Left forelimb (tissue), 1 donor: ENCODE results near the gene HSPA1B.
"Not testable (repeated sequence)": the region's sequence is repeated elsewhere in the genome, so short reads cannot be mapped to it uniquely, and the experiment has no call there.

Source experiments
- DNase-seq: peaks from one replicate; pipeline ENCODE4 v3.0.0-alpha.2; 2018; ENCODE audit warnings: low spot score

The HSPA1B gene

DNA sequence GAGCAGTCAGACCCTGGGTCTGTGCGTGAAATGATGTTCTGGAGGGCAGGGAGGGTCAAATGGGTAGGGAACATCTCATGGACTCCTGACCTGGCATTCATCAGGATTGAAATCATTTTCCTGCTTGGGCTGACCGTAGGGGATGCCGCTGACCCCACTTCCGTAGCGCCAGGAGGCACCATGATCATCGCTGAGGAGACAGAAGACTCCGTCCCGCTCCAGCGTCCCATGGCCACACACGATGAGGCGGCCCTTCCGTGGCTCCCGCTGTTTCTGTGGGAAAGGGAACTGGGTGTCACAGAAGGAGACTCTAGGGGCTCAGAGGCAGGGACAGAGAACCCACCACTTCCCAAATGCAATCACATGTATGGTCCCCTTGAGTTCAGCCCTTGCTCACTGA lies 32.8 kb downstream of the HSPA1B start:
- no peak for DNase-seq

DNA sequence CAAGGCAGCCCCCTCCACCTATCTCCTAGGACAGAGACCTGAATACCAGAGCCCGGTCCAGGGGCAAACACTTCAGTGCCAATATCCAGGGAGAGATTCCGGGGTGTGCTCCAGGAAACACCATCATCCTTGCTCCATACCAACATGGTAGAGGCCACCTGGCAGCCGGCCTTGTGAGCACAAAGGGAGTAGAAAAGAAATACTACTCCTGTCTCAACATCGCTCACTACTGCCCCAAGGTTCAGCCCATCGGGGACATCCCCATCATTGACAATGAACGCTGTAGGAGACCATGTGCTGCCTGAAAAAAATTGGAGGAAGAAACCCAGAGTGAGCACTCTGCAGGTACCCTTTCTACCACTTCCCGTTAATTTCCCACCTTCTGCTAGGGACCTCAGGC lies 33.6 kb downstream of the HSPA1B start:
- no peak for DNase-seq

DNA sequence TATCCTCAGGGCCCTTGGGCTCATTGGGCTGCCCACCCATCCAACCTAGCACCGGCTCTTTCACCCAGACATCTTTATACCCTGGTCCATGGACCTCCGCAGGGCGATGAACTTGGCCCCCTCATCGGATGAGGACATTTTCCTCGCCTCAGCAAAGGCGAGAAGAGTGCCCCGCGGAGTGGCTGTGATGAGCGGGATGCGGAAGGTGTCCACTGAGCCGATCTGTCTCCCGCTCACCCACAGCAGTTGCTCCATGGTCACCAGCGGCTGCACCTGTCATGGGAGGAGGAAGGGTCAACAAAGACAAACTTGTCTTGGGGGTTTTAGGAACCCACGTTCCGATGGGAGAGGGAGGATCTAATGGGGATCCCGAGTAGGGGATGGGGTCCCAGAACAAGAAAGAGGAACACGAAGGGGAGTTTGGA lies 34.4 kb downstream of the HSPA1B start:
- DNase-seq: no peak

DNA sequence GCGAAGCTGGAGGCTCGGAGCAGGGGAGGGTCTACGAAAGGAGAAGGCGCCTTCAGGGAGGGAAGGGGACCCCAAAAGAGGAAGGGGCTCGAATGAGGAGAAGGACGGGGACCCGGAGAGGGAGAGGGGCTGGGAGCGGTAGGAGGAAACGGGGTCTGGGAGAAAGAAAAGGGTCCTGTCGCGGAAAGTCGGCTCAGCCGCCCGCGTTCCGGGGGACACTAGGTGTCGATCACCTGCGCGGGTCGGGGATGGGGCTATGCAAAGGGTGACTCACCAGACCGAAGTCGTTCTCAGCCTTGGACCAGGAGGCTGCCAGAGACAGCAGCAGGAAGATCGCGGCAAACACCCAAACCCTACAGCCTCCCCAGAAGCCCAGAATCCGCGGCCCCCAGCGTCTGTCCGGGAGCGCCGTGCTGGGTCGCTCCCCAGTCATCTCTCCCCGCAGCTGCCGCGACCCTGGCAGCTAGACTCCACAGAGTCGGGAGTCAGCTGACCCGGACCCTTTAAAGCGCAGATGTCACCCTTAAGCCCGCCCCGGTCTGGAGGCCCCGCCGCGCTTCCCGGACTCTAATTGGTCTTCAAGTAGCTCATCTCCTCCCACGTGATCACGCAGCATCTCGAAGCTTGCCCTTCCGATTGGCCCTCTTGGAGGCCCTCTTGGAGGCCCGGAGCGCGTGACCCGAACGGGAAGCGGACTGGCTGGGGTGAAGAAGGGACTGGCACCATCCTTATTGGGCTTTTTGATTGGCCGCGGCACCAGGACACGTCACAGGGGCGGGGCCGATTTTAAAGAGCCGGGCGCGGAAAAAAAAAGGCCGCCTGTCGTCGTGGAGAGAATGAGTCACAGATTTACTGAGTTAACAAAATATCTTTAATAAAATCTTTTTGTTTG lies 35.1 kb downstream of the HSPA1B start, which contains the start of gene NEU1:
Gene NEU1, minus strand, starts transcription at position 478 of the 892 bp plus-strand sequence. Its CDS starts 45 bp downstream, at position 433.
- peak; percentile 97 for DNase-seq

DNA sequence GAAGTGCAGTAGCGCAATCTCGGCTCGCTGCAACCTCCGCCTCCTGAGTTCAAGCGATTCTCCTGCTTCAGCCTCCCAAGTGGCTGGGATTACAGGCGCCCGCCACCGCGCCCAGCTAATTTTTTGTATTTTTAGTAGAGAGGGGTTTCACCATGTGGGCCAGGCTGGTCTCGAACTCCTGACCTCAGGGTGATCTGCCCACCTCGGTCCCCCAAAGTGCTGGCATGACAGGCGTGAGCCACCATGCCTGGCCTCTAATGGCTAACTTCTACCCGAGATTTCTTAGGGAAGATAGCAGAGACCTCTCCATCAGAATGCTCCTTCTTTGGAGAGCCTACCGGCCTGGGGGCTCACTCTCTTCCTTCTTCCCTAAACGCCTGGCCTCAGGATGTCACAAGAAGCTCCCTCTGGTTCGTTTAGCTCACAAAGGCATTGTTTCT lies 36.6 kb downstream of the HSPA1B start:
- DNase-seq: not testable (repeated sequence)

DNA sequence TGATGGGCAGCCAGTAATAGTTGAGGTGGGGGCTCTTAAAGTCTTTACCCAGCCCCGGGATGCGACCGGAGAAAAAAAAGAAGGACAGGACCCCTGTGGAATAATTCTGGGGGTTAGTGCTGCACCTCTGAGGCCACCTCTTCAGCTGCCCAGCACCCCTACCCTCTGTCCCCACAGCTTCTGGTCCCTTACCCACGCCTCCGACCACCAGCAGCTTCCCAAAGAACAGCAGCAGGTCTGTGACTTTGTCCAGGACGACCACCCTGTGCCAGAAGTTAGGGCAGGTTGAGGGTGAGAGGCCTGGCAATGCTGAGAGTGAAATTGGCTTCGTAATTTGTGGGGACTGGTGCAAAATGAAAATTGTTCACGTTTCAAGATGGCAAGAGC lies 37.3 kb downstream of the HSPA1B start:
- DNase-seq: no peak

DNA sequence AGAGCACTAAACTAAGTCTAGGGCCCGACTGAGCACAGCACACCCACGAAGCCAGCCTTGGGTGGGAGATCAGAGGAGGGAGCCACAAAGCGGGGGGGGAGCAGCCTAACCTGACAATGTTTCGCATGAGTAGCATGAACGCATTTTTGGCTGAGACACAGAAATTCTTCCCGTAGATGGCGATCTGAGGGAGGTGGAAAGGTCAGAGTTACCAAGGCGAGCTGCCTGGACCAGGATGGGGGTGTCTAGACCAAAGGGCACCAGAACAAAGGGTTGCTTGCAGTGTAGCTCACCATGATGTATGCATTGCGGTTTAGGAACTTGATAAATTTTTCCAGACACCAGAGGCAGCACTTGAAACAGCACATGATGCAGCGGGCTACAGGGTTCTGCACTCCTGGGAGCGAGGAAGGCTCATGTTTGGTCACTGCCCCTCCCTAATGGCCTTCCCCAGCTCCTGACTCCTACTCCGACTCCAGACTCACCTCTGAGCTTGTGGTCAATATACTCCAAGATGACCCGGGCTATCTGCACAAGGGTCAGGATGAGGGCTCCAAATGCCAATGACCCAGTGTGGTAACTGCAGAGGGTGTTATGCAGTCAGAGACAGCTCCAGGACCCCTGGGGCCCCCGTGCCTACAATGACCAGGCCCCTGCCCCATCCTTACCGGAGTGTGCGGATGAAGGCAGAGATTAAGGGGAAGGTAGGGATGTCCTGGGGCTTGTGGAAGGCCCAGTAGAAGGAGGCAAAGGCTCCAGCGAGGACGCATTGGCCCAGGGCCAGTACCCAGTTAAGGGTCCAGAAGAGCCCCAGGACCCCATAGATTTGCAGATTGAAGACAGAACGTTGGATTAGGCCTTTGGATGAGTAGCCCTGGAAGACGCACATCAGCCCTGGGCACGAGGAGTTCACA lies 37.9 kb downstream of the HSPA1B start:
- no peak for DNase-seq

DNA sequence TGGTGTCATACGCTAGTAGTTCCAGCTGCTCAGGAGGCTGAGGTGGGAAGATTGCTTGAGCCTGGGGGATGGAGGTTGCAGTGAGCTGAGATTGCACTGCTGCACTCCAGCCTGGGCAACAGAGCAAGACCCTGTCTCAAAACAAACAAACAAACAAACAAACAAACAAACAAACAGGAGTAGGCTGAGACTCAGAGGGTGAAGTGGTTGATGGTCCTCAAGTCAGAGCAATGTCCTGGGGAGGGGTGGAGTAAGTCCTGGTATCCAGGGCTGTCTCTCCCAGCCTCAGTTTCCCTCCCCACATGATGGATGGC lies 41.1 kb downstream of the HSPA1B start:
- DNase-seq: not testable (repeated sequence)

DNA sequence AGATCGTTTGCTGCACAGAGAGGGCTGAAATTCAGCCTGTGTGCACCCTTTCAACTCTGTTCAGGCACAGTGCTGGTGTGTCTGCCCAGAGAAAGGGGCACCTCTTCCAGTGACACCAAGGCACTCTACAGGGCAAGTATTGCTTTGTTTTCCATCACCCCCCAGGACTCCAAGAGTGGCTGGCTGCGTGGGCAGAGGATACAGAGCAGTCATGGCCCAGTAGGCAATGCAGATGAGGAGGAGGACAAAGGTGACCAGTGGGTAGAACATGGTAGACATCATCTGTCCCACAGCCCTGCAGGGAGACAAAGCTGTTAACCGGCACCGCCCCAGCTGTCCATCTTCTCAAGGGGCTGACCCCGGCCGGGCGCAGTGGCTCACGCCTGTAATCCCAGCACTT lies 41.8 kb downstream of the HSPA1B start:
- DNase-seq: no peak

DNA sequence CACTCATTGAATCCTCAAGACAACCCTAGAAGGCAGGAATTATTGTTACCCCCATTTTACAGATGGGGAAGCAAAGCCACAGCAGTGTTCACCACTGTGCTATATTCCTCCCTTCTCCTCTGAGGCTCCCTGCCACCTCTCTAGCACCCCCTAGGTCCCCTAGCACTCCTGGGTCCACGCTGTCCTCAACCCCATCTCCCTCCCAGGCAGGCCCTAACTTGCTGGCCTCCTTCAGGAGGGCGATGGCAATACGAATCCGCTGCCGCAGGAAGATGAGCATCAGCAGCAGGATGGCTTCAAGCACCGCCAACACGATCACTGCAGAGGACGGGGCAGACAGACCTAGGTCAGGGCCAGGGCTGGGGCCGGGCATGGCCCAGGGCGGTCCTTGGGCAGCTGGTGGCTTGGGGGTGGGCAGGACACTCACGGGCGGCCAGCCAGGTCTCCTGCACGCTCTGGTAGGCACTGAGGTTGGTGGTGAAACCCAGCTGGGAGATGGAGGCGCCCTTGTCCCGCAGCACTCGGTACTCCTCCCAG lies 42.9 kb downstream of the HSPA1B start:
- DNase-seq: no peak

DNA sequence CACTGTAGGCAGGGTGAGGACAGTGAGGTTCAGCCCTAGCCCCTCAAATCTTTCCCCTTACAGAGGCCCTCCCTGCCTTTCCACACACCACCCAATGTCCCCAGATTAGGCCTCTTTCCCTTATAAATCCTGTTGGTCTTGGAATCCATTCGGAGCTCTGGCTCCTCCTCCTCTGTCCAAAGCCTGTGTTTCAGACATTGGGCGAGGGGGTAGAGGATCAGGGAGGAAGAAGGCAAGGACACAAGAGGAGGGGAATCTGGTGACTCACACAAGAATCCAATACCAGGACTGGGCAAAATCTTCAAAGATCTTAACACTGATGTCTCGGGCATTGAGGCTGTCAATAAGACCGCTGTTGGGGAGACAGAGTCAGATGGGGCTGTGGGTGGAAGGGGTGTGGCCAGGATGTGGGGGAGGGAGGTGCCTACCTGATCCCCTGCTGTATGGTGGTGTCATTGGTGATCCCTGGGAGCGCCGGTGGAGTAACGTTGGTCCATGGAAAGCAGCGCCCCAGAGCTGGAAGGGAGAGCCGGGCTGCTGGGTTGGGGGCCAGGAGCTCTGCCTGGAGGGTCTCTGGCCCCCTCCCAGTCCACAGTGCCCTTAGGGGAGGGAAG lies 43.6 kb downstream of the HSPA1B start:
- no peak for DNase-seq

DNA sequence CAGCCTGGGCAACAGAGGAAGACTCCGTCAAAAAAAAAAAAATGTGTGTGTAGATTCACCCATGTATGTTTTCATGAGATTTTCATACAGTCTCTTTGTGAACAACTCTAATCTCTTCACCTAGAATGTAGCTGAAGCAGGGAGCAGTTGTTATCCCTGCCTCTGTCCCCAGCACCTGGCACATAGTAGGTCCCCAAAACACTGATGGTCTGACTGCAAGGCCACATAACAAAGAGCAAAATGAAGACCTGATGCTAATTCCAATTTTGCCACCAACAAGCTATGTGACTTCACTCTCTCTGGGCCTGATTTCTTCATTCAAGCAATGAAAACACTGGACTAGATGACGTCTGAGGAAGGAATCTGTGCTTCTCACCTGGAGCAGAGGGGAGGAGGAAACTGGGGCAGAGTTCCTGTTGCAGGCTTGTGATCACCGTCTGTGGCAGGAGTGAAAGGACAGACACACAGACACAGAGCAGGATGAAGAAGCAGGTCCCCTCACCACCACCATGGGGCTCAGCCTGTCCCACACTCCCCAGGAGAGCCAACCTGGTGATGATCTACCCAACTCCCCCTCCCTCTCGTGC lies 46.6 kb downstream of the HSPA1B start:
- no peak for DNase-seq

DNA sequence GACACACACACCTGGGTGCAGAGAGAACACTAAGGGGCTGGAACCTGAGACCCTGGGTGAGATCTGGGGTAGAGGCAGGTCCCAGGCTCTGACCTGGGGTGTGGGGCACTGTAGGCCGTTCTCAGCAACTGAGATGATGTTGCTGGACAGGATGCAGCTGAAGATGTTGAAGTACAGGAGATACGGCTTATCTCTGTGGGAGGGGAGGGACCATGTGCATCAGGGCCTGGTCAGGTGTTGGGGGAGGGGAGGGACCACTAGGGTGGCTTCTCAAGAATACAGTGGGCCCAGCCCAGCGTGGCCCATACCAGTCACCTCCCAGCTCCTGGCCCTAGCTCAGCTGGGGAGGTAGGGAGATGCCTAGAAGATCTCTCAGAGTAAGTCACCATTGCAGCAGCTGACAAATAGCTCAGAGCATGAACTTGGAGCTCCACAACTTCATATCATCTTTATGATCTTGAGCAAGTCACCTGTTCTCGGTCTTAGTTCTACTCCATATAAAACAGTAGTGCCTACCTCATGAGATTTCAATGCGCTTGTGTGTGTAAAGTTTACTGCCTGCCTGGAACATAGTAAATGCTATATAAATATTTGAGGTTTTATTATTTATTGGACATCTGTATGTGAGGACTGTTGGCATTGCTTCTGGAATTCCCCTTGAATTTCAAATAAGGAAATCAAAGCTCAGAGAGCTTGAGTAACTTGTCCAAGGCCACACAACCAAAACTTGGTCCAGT lies 47.5 kb downstream of the HSPA1B start:
- DNase-seq: no peak

DNA sequence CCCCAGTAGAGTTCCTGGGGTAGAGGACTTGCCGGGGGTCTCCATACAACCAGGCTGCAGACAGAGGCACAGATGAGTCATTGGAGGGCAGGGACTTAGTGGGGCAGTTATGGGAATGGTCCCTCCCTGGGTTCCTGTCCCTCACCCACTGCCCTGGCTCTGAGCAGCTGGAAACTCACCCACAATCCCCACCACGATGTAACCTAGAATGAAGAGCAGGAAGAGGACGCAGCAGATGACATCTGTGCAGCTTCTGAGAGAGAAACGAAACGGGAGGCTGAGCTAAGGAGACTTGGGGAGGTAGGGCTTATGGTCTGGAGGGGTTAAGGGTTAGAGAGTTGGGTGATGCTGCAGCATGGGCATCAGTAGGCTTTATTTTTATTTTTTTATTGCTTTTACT lies 48.3 kb downstream of the HSPA1B start:
- peak; percentile 40 for DNase-seq

DNA sequence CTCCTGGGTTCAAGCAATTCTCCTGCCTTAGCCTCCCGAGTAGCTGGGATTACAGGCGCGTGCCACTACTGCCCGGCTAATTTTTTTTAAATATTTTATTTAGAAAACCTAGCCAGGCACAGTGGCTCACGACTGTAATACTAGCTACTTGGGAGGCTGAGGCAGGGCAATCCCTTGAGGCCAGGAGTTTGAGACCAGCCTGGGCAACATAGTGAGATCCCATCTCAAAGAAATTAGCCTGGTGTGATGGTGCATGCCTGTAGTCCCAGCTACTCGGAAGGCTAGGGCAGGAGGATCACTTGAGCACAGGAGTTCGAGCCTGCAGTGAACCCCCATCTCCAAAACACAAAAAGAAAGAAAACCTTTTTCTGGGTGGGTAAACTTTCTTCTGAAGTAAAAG lies 48.8 kb downstream of the HSPA1B start:
- DNase-seq: no peak

DNA sequence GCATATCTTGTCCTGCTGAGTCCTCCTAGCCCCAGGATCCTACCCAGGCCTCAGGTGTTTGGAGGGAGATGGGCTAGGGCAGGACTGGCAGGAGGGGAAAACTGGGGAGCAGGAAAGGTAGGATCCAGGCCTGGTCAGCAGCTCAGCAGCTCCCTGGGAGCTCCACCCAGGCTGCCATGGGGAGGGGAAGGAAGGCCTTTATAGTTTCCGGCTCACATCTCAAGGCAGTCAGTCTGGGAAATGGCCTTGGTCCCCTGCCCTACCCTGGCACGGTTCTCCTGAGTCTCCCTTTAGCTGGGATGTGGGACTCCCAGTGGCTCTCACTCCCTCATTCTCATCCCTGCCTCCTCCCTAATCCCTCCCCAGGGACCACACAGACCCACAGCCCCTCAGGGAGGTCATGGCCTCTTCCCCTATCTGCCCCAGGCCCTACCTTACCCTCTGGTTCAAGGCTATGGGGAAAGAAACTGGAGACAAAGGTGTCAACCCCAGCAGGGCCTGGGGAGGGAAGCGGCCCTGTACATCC lies 49.6 kb downstream of the HSPA1B start:
- peak; percentile 48 for DNase-seq

DNA sequence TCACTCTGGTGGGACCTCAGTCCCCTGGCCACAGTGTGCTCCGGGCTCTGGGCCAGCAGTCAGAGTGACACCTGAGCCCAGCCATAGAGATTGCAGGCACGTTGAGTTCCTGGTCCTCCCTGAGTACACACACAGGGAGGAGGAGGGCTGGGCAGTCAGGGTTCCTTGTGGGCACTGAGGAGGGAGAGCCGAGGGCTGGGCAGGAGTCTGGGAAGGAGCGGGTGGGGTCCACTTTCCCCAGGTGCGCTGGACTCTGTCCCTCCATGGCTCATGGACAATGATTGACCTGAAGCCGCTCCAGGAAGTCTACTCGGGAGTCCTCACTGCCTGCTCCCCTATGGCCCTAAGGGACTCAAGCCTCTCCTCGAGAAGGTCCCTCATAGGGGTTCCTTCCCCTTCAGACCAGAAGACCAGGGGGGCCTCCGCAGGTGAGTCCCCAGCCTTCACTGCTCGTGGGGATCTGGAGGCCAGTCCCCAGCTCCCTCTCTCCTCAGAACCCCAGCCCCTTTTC lies 50.2 kb downstream of the HSPA1B start:
- DNase-seq: peak; percentile 48

DNA sequence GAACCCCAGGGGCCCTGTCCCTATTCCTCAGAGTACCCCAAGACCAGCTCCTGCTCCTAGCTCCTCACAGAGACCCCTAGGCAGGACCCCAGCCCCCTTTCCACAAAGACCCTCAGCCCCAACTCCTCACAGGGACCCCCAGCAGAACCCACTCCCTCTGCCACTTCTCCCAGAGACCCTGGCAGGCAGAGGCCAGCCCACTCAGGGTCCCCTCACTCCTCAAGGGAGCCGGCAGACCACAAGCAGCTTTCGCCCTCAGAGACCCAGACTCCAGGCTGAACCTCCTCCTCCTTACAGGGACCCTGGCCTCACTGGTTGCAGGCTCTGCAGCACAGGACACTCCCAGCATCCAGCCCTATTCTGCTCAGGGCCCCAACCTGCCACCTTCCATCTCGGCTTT lies 50.7 kb downstream of the HSPA1B start:
- peak; percentile 40 for DNase-seq

DNA sequence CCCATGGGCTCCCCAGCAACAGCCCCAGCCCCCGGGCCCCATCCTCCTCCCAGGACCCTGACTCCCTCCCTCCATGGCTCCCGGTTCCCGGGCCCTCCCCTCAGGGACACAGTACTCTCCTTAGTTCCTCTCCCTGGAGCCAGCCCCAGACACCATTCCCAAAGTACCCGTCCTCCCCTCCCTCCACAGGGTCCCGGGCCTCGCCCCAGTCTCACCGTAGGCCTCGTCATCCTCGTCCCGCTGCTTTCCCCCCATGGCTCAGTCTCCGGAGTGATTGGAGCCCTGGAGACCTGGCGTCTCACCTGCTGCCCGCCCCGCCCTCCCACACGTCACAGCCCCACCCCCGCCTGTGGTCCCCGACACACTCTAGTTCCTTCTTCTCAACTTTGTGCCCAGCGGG lies 51.2 kb downstream of the HSPA1B start, which contains the start of gene SLC44A4:
Gene SLC44A4, minus strand, starts transcription at position 272 of the 400 bp plus-strand sequence. Its CDS starts 17 bp downstream, at position 255.
- DNase-seq: no peak

DNA sequence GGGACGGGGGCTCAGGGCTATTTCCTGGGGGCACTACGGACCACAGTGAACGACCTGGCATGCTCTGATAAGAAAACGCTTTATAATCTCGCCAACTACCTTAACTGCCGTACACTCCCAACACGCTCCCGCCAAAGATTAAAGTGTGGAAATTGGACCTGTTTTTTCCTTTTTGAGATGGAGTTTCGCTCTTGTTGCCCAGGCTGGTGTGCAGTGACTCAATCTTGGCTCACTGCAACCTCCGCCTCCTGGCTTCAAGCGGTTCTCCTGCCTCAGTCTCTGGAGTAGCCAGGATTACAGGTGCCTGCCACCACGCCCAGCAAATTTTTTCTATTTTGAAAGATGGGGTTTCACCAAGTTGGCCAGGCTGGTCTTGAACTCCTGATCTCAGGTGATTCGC lies 51.6 kb downstream of the HSPA1B start:
- DNase-seq: no peak
